ENCODE measurements around the gene PDE6B. TPM values are rescaled to one million over a fixed set of nuclear protein-coding genes. Genes with fewer than 3 reads are reported as not detected.

The PDE6B gene
- total RNA-seq, 4 donors from 2014 or later: 0.98 to 1.3 TPM; not detected in 2

GRCh38 chr4:578451-579443, 46.6 kb upstream of the PDE6B start:
- 15 to 38% methylated on average over 22 to 25 of the region's 32 CpGs for WGBS, 2 donors
- peaks cover 4 to 50% of the 10 kb centered on the region in 2 donors for H3K27me3 ChIP-seq
- peaks cover 0 to 30% (median 0%) of the 10 kb centered on the region in 4 donors for H3K4me1 ChIP-seq
- DNase-seq (ENCODE audit: low spot score in 2 of 2): no peak
- peaks cover 0 to 9% (median under 1%) of the 10 kb centered on the region in 4 donors for H3K9me3 ChIP-seq
- TF ChIP-seq CTCF (IDR thresholded peaks at IDR 0.05) (no peak), POLR2A (IDR thresholded peaks at IDR 0.05) (no peak), EP300 (IDR thresholded peaks at IDR 0.05) (no peak)
- H3K27ac ChIP-seq: no peak overlapping the region
- no peaks in the 10 kb centered on the region for H3K36me3 ChIP-seq
- no peak overlapping the region for H3K4me3 ChIP-seq

- H3K27me3 ChIP-seq: peaks cover 2 to 41% of the 10 kb centered on the region in 2 donors
- peaks cover 0 to 26% (median 0%) of the 10 kb centered on the region in 4 donors for H3K4me1 ChIP-seq
- no peaks in the 10 kb centered on the region for H3K36me3 ChIP-seq
- WGBS, 2 donors: 33 to 51% methylated on average over 11 of the region's 11 CpGs
- DNase-seq (ENCODE audit: low spot score in 2 of 2): no peak
- H3K4me3 ChIP-seq: no peak overlapping the region
- peaks cover 0 to 18% (median 3%) of the 10 kb centered on the region in 4 donors for H3K9me3 ChIP-seq
- no peak for TF ChIP-seq CTCF (IDR thresholded peaks at IDR 0.05)
- H3K27ac ChIP-seq: no peak overlapping the region
Observed at GRCh38 chr4:579543-580175, 45.7 kb upstream of the PDE6B start.

GRCh38 chr4:581181-581580, 44.2 kb upstream of the PDE6B start:
- Histone ChIP-seq H3K27me3 (peaks cover 0 to 38% of the 10 kb centered on the region in 2 donors), H3K27ac (no peak overlapping the region), H3K36me3 (no peaks in the 10 kb centered on the region), H3K9me3 (peaks cover 0 to 25% (median 3%) of the 10 kb centered on the region in 4 donors), H3K4me3 (no peak overlapping the region), H3K4me1 (peaks cover 0 to 17% (median 0%) of the 10 kb centered on the region in 4 donors)
- no peak for TF ChIP-seq POLR2A (IDR thresholded peaks at IDR 0.05)
- TF ChIP-seq CTCF (IDR thresholded peaks at IDR 0.05): no peak
- TF ChIP-seq EP300 (IDR thresholded peaks at IDR 0.05): no peak
- 54 to 60% methylated on average over 6 of the region's 6 CpGs for WGBS, 2 donors
- DNase-seq (ENCODE audit: low spot score in 2 of 2): no peak

- no peak for DNase-seq (ENCODE audit: low spot score in 2 of 2)
- no peak overlapping the region for H3K27ac ChIP-seq
- no peak overlapping the region for H3K4me3 ChIP-seq
- peaks cover 0 to 12% (median 0%) of the 10 kb centered on the region in 4 donors for H3K4me1 ChIP-seq
- peaks cover 0 to 33% of the 10 kb centered on the region in 2 donors for H3K27me3 ChIP-seq
- no peak for TF ChIP-seq EP300 (IDR thresholded peaks at IDR 0.05)
- TF ChIP-seq CTCF (IDR thresholded peaks at IDR 0.05): no peak
- TF ChIP-seq POLR2A (IDR thresholded peaks at IDR 0.05): no peak
- 61 to 67% methylated on average over 9 of the region's 9 CpGs for WGBS, 2 donors
- H3K36me3 ChIP-seq: no peaks in the 10 kb centered on the region
- H3K9me3 ChIP-seq: peaks cover 0 to 29% (median 3%) of the 10 kb centered on the region in 4 donors
Observed at GRCh38 chr4:581753-582361, 43.5 kb upstream of the PDE6B start.
